Measurements from ENCODE around the gene BEND5. TPM values are rescaled to one million over a fixed set of nuclear protein-coding genes. Genes with fewer than 3 reads are reported as not detected.

The BEND5 gene
- total RNA-seq, 1 experiment from 2014 or later = not detected

GRCh38 chr1:48718116-48718630, 58.5 kb downstream of the BEND5 start:
- H3K27me3 ChIP-seq (ENCODE audit: insufficient read depth, low read depth) = peaks cover 8% of the 10 kb centered on the region
- H3K4me1 ChIP-seq (replicated peaks; ENCODE audit: insufficient read depth) = no peaks in the 10 kb centered on the region
- H3K4me2 ChIP-seq = no peak overlapping the region
- no peaks in the 10 kb centered on the region for H4K20me1 ChIP-seq (ENCODE audit: insufficient read depth)
- H3K9me2 ChIP-seq (ENCODE audit: insufficient read depth) = no peaks in the 10 kb centered on the region
- intact Hi-C loops (cut with micrococcal nuclease; ENCODE audit: unreplicated experiment) = no loop called here
- H3K79me2 ChIP-seq (ENCODE audit: low read depth) = no peaks in the 10 kb centered on the region
- no peaks in the 10 kb centered on the region for H3K36me3 ChIP-seq (ENCODE audit: low read depth)
- H2AFZ ChIP-seq = no peak overlapping the region
- no peak overlapping the region for H3K27ac ChIP-seq
- CTCF ChIA-PET = no interaction called here
- TF ChIP-seq EZH2 (IDR thresholded peaks at IDR 0.05; ENCODE audit: low read depth) = no peak
- no peak for TF ChIP-seq CTCF (conservative IDR thresholded peaks at IDR 0.05)
- no peak overlapping the region for H3K4me3 ChIP-seq
- H3K9me3 ChIP-seq (ENCODE audit: insufficient read depth, low read depth) = no peaks in the 10 kb centered on the region
- POLR2A ChIA-PET (ENCODE audit: unreplicated experiment) = no interaction called here
- DNase-seq = no peak
- H3F3A ChIP-seq (ENCODE audit: insufficient read depth, low read depth) = no peaks in the 10 kb centered on the region
- no TSS peak for BruUV-seq (replicated peaks)

GRCh38 chr1:48717082-48717481, 59.6 kb downstream of the BEND5 start:
- H3K79me2 ChIP-seq (ENCODE audit: low read depth) = no peaks in the 10 kb centered on the region
- intact Hi-C loops (cut with micrococcal nuclease; ENCODE audit: unreplicated experiment) = no loop called here

GRCh38 chr1:48715921-48716320, 60.8 kb downstream of the BEND5 start:
- no peaks in the 10 kb centered on the region for H3F3A ChIP-seq (ENCODE audit: insufficient read depth, low read depth)

More at GRCh38 chr1:48717082-48717481, 59.6 kb downstream of the BEND5 start:
- no peak for DNase-seq
- Histone ChIP-seq H3K36me3 (ENCODE audit: low read depth) (no peaks in the 10 kb centered on the region), H3K27ac (no peak overlapping the region), H3K4me2 (no peak overlapping the region), H3K27me3 (ENCODE audit: insufficient read depth, low read depth) (peaks cover 8% of the 10 kb centered on the region; the same call in 1 of the 2 replicates), H2AFZ (no peak overlapping the region), H3K4me1 (replicated peaks; ENCODE audit: insufficient read depth) (no peaks in the 10 kb centered on the region), H3K4me3 (no peak overlapping the region), H3K9me2 (ENCODE audit: insufficient read depth) (no peaks in the 10 kb centered on the region), H3K9me3 (ENCODE audit: insufficient read depth, low read depth) (no peaks in the 10 kb centered on the region), H4K20me1 (ENCODE audit: insufficient read depth) (no peaks in the 10 kb centered on the region), H3F3A (ENCODE audit: insufficient read depth, low read depth) (no peaks in the 10 kb centered on the region)
- BruUV-seq (replicated peaks) = no TSS peak
- ChIA-PET CTCF (no interaction called here), POLR2A (ENCODE audit: unreplicated experiment) (no interaction called here)
- TF ChIP-seq EZH2 (IDR thresholded peaks at IDR 0.05; ENCODE audit: low read depth) (no peak), CTCF (conservative IDR thresholded peaks at IDR 0.05) (no peak)

More at GRCh38 chr1:48715921-48716320, 60.8 kb downstream of the BEND5 start:
- H3K36me3 ChIP-seq (ENCODE audit: low read depth) = no peaks in the 10 kb centered on the region
- no peak for DNase-seq
- no peaks in the 10 kb centered on the region for H3K4me1 ChIP-seq (replicated peaks; ENCODE audit: insufficient read depth)
- POLR2A ChIA-PET (ENCODE audit: unreplicated experiment) = no interaction called here
- CTCF ChIA-PET = interaction anchor here (0.6 kb wide), 1 partner anchor 1816 kb away, joined by 7 read pairs; no protein-coding TSS in a partner anchor
- H2AFZ ChIP-seq = no peak overlapping the region
- H4K20me1 ChIP-seq (ENCODE audit: insufficient read depth) = no peaks in the 10 kb centered on the region
- H3K9me3 ChIP-seq (ENCODE audit: insufficient read depth, low read depth) = no peaks in the 10 kb centered on the region
- no peak overlapping the region for H3K4me2 ChIP-seq
- TF ChIP-seq CTCF (conservative IDR thresholded peaks at IDR 0.05) (no peak), EZH2 (IDR thresholded peaks at IDR 0.05; ENCODE audit: low read depth) (no peak)
- intact Hi-C loops (cut with micrococcal nuclease; ENCODE audit: unreplicated experiment) = no loop called here
- BruUV-seq (replicated peaks) = no TSS peak
- H3K27me3 ChIP-seq (ENCODE audit: insufficient read depth, low read depth) = peaks cover 8% of the 10 kb centered on the region; the same call in 1 of the 2 replicates
- H3K79me2 ChIP-seq (ENCODE audit: low read depth) = no peaks in the 10 kb centered on the region
- no peaks in the 10 kb centered on the region for H3K9me2 ChIP-seq (ENCODE audit: insufficient read depth)
- no peak overlapping the region for H3K27ac ChIP-seq
- H3K4me3 ChIP-seq = no peak overlapping the region

All from PC-9 (cell line).